COLO829 (cell line): ENCODE data around the gene CD81.
"Not testable (repeated sequence)": the region's sequence is repeated elsewhere in the genome, so short reads cannot be mapped to it uniquely, and the experiment has no call there.

Experiments used
- DNase-seq: peaks from one replicate; pipeline ENCODE4 v3.0.0; 2012; ENCODE audit warnings: low spot score

The CD81 gene

DNA sequence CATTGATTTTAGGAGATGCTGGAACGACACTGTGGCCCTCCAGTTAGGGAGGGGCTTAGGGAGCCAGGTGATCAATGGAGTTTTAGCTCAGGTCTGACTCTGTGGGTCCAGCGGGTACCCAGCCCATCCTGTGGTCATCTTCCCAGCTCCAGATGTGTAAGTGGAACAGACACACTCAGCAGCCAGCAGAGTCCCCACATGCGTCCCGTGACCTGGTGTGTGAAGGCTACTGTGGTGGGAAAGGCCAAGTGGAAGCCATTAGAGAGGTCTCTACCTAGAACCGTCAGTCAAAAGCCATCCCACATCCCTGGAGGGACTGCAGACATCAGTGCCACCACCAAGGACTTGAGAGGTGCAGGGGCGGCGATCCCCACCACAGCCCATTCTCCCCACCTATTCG is 19.9 kb upstream of the CD81 start:
- no peak for DNase-seq

GRCh38 chr11:2357651-2358050 is 19.5 kb upstream of the CD81 start:
- DNase-seq = not testable (repeated sequence)

DNA sequence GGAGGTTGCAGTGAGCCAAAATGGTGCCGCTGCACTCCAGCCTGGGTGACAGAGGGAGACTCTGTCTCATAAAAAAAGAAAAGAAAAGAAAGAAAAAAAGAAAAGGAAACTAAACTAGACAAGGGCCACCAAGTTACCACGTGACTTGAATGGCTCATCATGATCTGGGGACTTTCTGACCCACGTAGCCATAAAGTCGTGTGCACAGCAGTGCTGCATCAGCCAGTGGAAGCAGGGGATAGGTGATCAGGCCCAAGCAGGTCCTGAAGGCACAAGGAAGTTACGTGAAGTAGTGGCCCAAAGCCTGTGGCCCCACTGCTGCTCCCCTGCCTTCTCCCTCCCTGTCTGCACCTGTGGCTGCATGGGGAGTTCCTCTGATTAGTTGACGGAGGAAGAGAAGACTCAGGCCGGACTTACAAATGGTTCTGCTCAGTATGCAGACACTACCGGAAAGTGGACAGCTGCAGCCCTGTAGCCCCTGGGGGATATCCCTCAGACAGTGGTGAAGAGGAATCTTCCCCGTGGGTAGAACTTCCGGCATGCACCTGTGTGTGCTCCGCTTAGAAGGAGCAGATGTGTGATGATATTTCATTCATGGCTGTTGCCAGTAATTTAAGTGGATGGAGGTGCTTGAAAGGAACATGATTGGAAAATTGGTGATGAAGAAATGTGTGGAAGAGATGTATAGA is 18.2 kb upstream of the CD81 start:
- no peak for DNase-seq

DNA sequence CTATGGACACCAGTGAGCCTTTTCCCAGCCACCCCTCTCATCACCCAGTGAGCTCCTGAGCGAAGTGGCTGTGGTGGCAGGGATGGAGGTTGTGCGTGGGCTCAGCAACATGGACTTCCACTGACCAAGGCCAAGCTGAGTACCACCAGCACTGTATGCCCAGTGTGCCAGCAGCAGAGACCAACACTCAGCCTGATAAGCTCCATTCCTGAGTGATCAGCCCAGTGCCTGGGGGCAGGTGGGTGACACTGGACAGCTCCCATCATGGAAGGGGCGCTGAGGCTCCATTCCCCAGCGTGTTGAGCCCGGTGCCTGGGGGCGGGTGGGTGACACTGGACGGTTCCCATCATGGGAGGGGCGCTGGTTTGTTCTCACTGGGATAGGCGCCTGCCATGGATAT is 17.6 kb upstream of the CD81 start:
- no peak for DNase-seq

- no peak for DNase-seq
Observed at GRCh38 chr11:2360081-2360642, 16.9 kb upstream of the CD81 start.

GRCh38 chr11:2361565-2361964 is 15.5 kb upstream of the CD81 start:
- DNase-seq = no peak

- DNase-seq = no peak
Observed at GRCh38 chr11:2362414-2362813, 14.7 kb upstream of the CD81 start.

DNA sequence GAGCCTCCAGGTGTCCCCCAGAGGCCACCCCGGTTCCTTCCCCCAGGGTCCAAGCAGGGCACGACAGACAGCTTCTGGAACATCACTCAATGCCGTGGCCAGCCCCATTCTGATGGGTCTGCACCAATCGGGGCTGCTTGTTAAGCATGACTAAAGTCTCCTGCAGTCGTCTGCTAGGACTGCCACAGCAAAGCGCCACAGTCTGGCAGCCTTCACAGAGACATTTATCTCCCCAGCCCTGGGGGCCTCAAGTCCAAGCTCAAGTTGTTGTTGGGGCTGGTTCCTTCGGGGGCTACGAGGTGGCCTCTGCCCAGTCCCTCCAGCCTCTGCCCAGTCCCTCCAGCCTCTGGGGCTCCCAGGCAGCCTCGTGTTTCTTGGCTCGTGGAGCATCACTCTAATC is 14.0 kb upstream of the CD81 start:
- no peak for DNase-seq

DNA sequence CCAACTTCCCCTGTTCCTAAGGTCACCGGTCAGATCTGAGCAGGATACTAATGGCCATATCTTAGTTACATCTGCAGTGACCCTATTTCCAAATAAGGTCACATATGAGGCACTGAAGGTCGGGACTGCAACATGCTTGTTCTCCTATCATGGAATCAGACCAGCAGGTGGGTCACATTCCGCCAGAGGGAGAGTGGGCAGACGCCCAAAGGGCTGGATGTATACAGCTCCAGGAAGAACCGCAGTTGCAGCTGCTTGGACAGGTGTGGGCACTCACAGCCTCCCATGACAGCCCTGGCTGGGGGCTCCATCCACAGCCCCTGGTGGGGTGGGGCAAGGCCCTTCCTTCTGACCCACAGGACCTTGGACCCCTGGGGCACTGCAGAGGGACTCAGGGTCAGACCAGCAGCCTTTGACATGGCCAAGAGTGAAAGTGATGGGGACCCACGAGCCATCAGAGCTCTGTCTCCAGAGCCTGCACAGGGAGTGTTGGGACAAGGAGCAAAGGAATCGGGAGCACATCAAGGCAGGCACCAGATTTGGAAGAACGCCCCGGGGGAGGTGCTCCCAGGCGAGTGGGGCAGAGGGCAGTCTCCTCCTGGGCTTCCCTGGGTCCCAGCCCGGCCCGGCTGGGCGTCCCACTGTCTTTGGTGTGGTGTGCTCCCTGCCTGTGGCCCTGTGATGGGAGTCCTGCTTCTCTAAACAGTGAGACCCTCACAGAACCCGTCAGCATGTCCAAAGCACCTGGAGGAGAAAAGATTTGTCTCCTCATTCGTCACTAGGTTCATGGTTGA is 13.3 kb upstream of the CD81 start:
- DNase-seq = no peak

- DNase-seq = not testable (repeated sequence)
Observed at GRCh38 chr11:2364386-2364785, 12.7 kb upstream of the CD81 start.

- no peak for DNase-seq
Observed at GRCh38 chr11:2365571-2366210, 11.4 kb upstream of the CD81 start.

DNA sequence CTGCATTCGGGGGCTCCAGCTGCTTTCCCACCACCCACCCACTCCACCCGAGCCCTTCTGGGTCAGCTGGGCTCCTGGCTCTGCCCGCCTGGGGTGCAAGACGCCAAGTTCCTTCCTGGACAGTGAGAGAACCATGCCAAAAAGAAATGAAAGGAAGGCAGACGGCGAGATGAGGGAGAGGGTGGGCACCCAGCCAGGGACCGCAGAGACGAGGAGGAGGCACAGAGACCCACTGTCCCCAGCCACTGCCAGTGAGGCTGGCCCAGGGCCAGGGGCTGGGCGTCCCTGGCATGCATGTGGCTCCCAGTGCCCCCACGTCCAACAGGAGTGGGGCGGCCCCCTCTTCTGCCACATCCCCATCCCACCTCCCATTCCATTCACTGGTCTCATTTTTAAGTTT is 10.8 kb upstream of the CD81 start:
- DNase-seq = no peak

DNA sequence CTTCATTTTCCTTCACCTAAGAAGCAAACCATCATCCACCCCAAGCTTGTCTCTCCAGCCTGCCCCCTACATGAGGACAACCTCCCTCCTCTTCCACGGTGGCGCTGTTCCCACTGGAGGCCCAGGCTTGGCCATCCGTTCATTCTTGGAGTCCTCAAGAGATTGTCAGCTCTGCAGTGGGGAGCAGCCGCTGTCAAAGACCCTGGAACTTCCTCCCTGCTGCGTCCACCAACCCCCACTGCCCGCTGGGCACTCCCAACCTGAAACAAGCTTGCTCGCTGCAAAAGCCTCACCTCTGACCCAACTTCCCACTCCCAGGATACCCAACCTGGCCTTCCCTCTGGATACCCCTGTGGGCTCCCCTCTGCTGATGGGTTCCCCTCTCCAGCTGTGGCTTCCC is 10.4 kb upstream of the CD81 start:
- DNase-seq = no peak

DNA sequence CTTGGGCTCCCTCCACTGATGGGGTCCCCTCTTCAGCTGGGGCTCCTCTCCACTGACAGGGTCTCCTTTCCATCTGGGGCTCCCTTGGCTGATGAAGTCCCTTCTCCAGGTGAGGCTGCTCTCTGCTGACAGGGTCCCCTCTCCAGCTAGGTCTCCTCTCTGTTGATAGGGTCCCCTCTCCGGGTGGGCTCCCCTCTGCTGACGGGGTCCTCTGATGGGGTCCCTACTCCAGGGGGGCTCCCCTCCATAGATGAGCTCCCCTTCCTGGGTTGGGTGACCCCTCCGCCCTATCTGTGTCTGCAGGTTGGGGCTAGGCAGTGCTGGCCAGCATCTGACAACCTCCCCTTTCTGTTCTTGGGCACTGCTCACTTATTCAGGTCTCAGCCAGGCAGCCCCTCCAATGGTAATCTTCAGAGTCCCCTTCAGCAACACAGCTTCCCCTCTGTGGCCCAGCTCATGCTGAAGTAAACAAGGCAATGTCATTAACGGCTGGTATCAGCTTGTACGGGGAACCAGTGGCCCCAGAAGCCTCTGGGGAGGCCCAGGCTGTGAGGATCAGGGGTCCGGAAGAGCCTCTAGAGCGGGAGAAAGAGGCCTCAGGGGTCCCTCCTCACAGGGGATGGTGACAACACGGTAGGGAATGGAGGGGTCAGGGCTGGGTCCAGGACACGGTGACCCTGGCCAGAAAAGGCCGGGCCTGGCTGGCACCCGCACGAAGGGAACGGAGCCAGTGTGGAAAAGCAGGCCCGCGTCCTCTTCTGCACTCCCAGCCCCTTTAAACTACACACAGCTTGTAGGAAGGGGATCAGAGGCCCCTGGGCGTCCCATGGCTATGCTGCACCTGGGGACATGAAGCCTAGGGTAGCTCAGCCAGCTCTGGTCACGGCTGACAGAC is 9.6 kb upstream of the CD81 start:
- no peak for DNase-seq

DNA sequence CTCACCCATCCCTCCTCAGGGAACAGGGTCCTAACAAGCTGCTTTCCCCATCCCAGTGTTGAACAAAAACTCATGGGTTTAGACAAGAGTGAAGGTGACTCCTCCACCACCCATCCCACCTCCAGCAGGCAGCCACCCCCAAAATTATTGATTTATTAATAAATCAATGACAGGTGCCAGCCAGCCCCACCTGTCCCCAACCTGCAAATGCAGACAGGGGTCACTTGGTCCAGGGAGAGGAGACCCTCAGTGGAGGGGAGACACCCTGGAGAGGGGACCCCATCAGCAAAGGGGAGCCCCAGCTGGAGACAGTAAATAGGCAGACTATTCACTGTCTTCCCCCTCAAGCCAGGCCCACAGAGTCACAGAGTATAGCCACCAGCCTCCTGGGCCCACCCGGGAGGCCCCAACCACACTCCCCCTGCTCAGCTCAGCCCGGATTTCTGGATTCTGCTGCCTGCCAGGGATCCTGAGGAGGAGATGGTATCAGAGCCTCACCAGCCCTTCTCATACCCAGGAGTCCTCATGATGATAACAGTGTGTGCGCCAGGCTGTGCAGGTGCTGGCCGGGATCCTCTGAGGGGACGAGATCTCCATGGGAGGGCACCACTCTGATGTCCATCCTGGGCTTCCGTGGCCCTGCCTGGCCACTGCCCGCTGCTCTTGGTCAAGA is 8.8 kb upstream of the CD81 start:
- no peak for DNase-seq

DNA sequence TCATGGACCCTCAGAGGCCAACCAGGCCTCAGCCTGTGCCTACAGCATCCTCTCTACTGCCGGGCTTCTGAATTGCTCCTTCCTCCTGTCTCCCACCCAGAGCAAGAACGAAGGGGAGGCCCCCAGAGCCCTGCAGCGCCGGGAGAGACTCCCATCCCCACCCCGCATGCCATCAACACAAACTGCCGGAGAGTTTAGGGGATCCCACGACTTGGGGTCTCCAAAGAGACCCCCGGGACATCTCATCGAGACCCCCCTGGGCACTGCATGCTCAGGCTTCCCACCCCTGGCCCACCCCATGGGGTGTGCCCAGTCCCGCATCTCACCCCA is 8.3 kb upstream of the CD81 start:
- no peak for DNase-seq

GRCh38 chr11:2369320-2369719 is 7.8 kb upstream of the CD81 start:
- no peak for DNase-seq

DNA sequence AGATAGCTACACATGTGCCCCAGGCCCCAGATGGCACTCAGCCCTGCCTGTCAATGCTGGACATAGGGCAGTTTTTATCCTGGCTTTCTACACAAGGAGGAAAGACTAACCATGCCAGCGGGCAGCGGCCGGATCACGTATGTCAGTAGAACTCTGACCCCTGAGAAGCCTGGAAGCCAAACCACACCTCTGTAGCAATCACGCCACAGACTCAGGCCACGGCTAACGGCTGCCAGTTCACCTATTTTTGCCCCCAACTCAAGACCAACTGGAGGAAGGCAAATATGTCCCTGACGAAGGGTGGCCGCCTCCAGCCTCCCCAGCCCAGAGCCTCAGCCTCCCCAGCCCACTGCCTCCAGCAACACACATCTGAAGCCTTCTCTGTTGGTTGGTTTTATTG is 7.2 kb upstream of the CD81 start:
- DNase-seq = no peak

- DNase-seq = no peak
Observed at GRCh38 chr11:2374456-2375201, 2.5 kb upstream of the CD81 start.

- DNase-seq = no peak
Observed at GRCh38 chr11:2375341-2375853, 1.7 kb upstream of the CD81 start.
